DMS153 (cell line): ENCODE data around the gene DEPDC5.
A peak's percentile ranks its signal among the peaks of the same experiment; 100 is the strongest.

Experiments
- DNase-seq: peaks from one replicate; lab custom pipeline; 2025; lab: John Stamatoyannopoulos, UW

The DEPDC5 gene

DNA sequence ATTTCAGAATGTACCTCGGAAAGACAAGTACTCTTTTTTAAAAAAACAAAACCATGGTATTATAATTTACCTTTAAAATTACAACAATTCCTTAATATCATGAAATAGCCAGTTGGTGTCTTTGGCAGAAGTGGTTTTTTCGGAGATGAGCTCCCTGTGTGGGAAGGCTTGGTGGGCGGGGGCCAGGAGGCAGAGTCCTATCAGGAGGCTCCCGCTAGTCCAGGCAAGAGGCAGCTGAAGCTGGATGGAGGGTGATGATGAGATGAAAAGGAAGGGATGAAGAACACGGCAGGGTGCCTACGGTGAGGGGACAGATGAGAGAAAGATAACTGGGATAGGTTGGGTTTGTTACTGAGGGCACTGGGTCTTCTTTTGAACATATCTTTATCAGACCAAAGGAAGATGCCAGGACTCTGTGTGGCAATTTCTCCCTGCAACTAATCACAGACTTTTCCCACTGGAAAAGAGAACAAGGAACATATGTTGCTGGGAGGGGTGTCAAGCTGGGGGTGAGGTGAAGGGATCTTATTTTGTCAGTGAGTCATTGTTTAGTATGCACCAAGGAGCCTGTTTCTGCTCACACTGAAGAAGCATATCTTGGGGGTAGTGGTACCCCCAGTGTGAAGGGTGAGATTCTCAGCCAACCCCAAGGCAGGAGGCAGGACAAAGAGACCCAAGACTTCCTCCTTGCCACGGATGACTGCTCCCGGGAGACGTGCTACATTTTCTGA lies 99.0 kb downstream of the DEPDC5 start:
- no peak for DNase-seq

DNA sequence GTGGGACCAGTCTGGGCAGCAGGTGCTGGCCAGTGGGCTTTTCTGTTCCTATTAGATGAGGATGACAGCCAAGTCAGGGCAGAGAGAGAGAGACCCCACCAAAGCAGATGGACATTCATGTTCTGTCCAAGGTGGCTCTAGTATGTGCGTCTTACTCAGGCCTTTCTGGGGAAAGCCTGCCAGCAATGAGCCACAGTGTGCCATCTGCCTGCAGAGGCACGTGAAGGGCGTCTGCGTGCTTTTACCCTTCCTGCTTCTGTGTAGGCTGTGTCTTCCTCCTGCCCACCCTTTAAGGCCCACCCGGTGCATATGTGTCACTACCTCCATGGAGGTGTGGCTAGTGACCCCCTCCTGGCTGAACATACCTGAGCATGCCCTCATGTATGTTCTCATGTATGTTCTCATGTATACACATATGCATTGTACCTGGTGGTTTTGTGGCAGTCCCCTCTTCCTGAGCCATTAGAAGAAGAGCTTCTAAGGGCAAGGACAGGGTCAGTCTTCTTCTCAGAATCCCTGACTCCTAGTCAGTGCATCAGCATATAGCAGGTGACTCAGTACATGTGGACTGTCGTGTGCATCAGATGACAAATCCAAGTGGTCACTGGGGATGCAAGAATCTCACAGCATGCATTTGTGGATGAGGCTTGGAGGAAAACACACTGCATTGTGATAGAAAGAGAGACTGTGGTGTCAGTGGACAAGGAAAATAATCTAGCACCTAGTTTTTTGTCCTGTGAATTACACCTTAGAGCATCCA lies 100.1 kb downstream of the DEPDC5 start:
- DNase-seq = no peak

DNA sequence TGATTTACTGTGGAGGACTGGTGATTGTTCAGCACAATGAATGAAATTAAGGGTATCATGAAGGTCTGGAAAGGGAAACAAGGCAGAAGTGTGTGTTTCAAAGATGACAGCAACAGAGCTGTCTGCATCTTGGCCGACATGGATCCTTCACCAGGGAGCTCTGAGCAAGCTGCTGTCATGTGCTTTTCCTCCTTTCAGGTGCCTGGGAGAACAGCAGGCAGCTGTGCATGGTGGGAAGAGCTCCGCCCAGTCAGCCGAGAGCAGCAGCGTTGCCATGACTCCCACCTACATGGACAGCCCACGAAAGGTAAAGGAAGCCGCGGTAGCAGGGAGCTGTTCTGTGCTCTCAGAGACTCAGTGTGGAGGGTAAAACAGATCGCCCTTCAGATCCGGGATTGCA lies 103.4 kb downstream of the DEPDC5 start:
- DNase-seq = peak; percentile 89

DNA sequence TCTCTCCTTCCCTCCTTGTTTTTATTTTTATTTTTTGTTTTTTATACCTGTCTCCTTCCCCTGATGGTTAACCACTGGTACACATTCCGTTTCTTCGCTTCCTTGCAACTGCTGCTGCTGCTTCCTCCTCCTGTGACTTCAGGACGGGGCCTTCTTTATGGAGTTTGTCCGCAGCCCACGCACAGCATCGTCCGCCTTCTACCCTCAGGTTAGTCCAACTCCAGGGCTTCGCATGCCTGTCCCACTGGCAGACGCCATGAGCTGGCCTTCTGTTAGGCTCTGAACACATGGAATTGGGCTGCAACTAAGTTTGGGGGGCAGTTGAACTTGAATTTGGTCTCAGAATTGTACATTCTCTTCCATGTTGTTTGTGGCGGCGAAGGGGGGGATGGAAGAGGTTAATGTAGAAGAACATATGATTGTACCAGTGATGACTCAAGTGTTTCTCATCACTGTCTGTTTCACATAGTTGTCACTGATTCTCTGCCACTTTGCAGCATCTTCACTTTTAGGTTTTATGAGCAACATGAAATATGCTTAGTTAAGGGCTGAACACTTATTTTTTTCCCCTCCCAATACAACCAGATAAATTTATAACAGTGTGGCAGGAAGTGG lies 107.5 kb downstream of the DEPDC5 start:
- no peak for DNase-seq

DNA sequence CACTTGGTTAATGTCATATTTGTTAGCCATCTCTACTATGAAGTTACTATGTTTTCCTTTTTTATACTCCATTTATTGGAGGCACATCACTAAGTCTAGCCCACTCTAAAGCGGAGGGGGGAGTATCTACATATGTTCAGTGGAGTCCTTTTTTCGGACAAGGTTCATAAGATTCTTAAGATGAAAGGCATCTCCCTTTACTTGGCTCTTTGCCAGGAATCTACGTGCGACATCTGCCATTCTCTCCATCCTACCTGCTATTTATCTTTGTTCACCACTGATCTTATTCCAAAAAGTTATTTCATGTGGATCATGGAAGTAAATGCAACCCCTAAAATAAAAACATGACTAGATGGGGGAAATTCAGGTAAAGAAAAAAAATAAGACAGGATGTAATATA lies 113.1 kb downstream of the DEPDC5 start:
- DNase-seq = no peak

DNA sequence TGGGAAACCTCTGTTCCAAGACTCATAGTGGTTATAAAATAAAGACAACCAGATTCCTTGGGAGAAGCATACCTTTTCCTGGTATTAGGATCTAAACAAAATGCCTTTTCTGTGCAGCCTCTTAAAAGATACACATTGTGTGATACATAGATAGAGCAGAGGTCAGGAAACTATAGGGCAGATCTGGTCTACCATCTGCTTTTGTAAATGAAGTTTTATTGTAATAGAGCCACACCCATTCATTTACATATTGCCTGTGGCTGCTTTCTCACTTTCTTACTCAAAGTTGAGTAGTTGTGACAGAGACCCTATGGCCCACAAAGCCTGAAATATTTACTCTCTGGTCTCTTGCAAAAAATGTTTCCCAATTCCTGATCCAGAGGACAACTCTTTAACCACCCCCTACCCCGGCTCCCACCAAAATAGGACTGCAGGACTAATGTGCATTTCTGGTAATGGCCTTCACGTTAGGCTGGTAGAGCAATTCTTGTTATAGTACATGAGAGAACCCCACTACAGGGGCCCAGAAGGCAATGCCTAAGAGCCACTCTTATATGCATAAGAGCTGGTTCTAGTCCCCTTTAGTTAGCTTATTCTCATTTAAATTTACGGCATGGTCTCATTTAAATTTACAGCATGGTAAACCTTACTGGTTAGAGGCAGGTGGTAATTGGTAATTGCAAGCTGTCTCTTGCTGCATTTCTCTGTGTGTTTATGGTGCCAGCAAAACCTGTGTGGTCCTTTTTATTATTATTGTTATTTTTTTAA lies 113.8 kb downstream of the DEPDC5 start:
- DNase-seq = no peak

GRCh38 chr22:31869739-31870138 lies 115.9 kb downstream of the DEPDC5 start:
- DNase-seq = no peak

- no peak for DNase-seq
Measured at GRCh38 chr22:31870890-31871289, 117.1 kb downstream of the DEPDC5 start.

DNA sequence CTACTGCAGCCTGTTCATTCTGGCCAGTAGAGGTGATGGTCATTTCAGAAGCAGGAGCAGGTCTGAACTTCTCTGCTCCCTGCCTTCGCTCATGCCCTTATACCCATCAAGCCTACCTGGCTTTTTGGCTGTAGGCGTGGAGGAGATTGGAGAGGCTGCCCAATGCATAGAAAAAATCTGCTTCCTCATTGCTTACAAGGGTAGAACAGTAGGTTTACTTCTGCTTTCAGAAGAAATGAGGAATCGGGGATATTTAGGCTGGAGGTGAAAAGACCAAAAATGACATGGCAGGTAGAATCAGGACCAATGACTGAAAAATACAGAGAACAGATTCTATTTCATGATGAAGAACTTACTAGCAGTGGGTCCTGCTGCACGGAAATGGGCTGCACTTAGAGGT lies 117.7 kb downstream of the DEPDC5 start:
- DNase-seq = no peak

- no peak for DNase-seq
Measured at GRCh38 chr22:31872209-31872608, 118.4 kb downstream of the DEPDC5 start.

DNA sequence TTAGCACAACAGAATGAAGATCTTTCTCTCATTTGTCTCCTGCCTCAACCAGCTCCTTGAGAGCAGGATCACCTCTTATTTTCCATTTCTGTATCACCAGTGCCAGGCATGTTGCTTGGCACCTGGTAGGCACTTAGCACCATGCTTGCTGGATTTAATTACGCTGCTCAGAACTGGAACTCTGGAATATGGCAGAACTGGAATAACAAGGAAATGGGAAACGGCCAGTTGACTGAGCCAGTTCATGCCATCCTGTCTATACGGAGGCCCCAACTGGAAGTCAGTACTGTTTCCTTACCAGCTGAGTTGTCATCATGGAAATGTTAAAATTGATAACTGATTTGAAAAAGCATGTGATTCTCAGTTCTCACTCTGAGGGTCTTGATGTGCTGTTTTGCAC lies 121.0 kb downstream of the DEPDC5 start:
- DNase-seq = no peak

DNA sequence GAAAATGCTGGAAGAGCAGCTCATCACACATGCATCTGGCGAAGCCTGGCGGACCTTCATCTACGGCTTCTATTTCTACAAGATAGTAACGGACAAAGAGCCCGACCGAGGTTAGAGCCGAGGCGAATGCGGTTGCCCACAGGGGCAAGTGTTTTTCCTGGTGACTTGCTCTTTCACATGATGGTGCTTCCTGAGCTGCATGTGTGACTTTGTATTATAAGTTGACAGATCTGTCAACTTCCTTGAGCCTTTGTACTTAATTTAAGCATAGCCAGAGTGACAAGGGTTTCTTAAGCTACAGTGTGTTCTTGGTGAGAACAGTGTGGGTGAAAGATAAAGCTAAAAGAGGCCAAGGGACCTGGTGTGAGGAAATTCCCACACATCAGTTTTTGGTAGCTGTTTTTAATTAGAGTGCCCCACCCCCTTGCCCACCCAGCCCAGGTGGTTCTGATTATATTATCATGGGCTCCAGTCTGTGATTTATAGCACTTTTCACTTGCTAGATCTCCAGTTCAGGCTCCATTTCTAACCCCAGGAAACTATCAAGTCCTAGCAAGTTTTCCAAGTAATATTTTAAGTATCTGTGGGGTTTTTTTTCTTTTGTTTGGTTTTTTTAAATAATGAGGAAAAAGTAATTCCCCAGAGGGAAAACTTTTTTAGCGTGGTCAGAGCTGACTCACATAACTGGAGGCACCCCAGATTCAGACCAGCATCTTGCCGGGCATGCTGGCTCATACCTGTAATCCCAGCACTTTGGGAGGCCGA lies 122.5 kb downstream of the DEPDC5 start:
- no peak for DNase-seq

GRCh38 chr22:31879585-31879984 lies 125.8 kb downstream of the DEPDC5 start:
- DNase-seq = no peak

DNA sequence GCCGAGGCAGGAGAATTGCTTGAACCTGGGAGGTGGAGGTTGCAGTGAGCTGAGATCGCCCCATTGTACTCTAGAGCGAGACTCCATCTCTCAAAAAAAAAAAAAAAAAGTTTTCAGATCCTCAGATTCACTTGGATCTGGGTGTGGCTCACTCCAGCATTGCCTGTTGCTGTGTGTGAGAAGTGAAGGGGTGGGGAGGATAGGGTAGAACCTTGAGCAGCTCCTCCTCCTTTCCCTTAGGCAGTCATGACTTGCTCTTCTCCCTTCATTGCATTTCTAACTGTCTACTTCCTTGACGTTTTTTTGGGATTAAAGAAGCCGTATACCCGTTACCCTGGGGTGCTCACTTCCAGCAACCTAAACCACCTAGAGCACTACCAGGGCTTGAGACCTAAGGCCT lies 127.4 kb downstream of the DEPDC5 start:
- DNase-seq = no peak

GRCh38 chr22:31881865-31882264 lies 128.0 kb downstream of the DEPDC5 start:
- DNase-seq = no peak

DNA sequence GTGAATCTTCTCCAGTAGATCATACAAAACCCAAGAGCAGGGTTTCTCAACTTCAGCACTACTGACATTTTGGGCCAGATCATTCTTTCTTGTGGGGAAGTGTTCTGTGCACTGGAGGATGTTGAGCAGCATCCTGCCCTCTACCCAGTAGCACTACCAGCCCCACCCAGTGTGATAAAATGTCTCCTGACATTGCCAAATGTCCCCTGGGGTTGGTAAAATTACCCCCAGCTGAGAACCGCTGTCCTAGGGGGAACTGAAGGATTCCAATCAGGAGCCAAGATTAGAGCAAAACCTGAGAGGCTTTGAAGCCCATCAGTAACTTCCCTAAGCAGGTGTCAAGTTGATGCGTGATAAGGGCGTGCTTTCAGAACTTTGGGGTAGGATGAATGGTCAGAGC lies 129.2 kb downstream of the DEPDC5 start:
- DNase-seq = no peak

DNA sequence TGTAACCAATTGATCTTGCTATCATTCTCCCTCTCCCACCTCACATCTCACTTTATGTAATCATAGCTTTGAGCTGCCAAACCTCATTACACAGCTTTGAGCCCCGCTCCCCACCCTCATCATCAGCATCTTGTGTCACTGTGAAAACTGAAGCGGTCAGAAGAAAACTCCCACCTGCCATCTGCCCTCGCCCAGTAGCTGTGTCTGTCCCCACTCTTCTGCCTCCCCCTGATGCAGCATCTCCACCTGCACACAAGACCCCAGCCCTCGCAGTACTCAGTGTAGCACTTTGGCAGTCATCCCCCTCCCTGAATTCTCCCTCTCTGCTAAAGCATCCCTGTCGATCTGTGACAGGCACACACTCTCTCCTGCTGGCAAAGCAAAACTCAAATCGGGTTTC lies 130.2 kb downstream of the DEPDC5 start:
- DNase-seq = no peak

GRCh38 chr22:31891366-31892079 lies 137.7 kb downstream of the DEPDC5 start:
- peak; percentile 44 for DNase-seq

DNA sequence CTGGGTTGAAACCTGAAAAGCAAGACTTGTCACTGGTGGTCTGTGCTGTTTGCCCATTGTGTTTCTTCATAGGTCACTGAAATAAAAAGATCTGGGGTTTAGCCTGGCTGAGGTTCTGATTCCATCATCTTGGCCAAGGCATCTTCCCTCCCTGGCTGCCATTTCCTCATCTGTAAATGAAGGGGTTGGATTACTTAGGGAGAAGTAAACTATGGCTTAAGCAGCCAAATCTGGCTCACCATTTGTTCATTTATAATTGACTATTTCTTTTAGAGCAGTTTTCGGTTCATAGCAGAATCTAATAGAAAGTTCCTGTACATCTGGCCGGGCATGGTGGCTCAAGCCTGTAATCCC lies 138.2 kb downstream of the DEPDC5 start:
- DNase-seq = no peak

GRCh38 chr22:31893460-31893859 lies 139.6 kb downstream of the DEPDC5 start:
- DNase-seq = no peak
